ENCODE data around the gene ZNF41.

- TF ChIP-seq FOXJ3 (CRISPR knock-in tag; IDR thresholded peaks at IDR 0.05; ENCODE audit: borderline replicate concordance) (no peak), ZNF207 (IDR thresholded peaks at IDR 0.05; ENCODE audit: borderline replicate concordance) (no peak), PATZ1 (CRISPR knock-in tag; IDR thresholded peaks at IDR 0.05) (no peak), RAD21 (CRISPR knock-in tag; IDR thresholded peaks at IDR 0.05) (no peak), ATF3 (CRISPR knock-in tag; IDR thresholded peaks at IDR 0.05) (no peak), ZNF225 (CRISPR knock-in tag; IDR thresholded peaks at IDR 0.05) (no peak), FOXA1 (IDR thresholded peaks at IDR 0.05) (no peak), FOXA1 (CRISPR knock-in tag; IDR thresholded peaks at IDR 0.05) (no peak), XBP1 (CRISPR knock-in tag; IDR thresholded peaks at IDR 0.05) (no peak), SUZ12 (IDR thresholded peaks at IDR 0.05; ENCODE audit: low read depth, low read length) (no peak)
These were observed 33.1 kb upstream of the ZNF41 start for GRCh38 chrX:47515941-47516665.
